ENCODE results near the gene DCDC2C. TPM values are rescaled to one million over a fixed set of nuclear protein-coding genes. Genes with fewer than 3 reads are reported as not detected.

The DCDC2C gene
- total and polyA plus RNA-seq, 9 of the 15 experiments (the other 6 are each of a cell fraction or from before 2014, with no cell fraction given), result not detected

DNA sequence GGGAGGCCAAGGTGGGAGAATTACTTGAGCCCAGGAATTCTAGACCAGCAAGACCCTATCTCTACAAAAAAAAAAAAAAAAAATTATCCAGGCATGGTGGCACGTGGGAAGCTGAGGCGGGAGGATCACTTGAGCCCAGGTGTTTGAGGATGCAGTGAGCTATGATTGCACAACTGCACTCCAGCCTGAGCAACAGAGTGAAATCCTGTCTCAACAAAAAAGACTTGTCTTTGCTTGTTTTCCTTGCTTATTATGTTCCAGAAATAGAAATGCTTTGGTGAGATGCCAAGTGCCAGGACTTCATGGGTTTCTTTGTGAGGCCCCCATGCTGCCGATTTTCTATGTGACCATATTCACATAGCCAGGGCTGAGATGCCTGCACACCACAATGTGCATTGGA, 9.0 kb downstream of the DCDC2C start:
- no peaks in the 10 kb centered on the region for H3K4me1 ChIP-seq (replicated peaks in 1 of 2; ENCODE audit: control insufficient read depth in 2 of 2, insufficient read depth in 2 of 2, low read length in 2 of 2)
- 0% methylated on average over 3 of the region's 3 CpGs for WGBS (ENCODE audit: insufficient coverage, low coverage, missing lambda C conversion rate)
- H3K9me3 ChIP-seq (replicated peaks; ENCODE audit: control insufficient read depth, insufficient read depth, low read depth, low read length), result no peaks in the 10 kb centered on the region
- TF ChIP-seq ADNP (tag; IDR thresholded peaks at IDR 0.05) (no peak), CEBPB (tag; IDR thresholded peaks at IDR 0.05) (0 out of 2 replicates have a peak, but pooled peaks have one; percentile 9)
- H3K27ac ChIP-seq (ENCODE audit: extremely low read depth, low read depth, low read length), result no peak overlapping the region
- FAIRE-seq (no peak), ATAC-seq (no peak), DNase-seq (ENCODE audit: extremely low read depth in 1 of 4, low spot score in 3 of 4) (no peak)
- no peaks in the 10 kb centered on the region for H3K36me3 ChIP-seq (ENCODE audit: control insufficient read depth, insufficient read depth, low read length)
- H3K9me1 ChIP-seq (ENCODE audit: control insufficient read depth, insufficient read depth, low read length), result no peaks in the 10 kb centered on the region
- POLR2A ChIA-PET, result interaction anchor here (0.6 kb wide), 2 partner anchors 9 to 118 kb away, joined by 3 read pairs; partner anchors contain the start of gene DCDC2C
- H3K79me2 ChIP-seq (ENCODE audit: control insufficient read depth, insufficient read depth, low read length), result no peaks in the 10 kb centered on the region
- H3K27me3 ChIP-seq (ENCODE audit: control insufficient read depth in 2 of 2, insufficient read depth in 2 of 2, low read length in 2 of 2), result peaks cover 4 to 5% of the 10 kb centered on the region in 2 experiments; a peak in 2 of 5 replicates
- H3K4me3 ChIP-seq, result no peak overlapping the region
- H3K4me2 ChIP-seq (ENCODE audit: insufficient read depth, low read length), result no peak overlapping the region
- H2AFZ ChIP-seq (ENCODE audit: low read depth, low read length), result no peak overlapping the region
- BruUV-seq (replicated peaks), result no TSS peak
- in situ Hi-C loops (cut with MboI), result no loop called here
- CTCF ChIA-PET (ENCODE audit: low intra/inter-chr PET ratio), result no interaction called here
- no peak overlapping the region for H3K9ac ChIP-seq (ENCODE audit: insufficient read depth in 1 of 2, low read depth in 2 of 2, low read length in 2 of 2)
- intact Hi-C loops (cut with micrococcal nuclease), result no loop called here
- H4K20me1 ChIP-seq (replicated peaks; ENCODE audit: control insufficient read depth, insufficient read depth, low read length), result no peaks in the 10 kb centered on the region

DNA sequence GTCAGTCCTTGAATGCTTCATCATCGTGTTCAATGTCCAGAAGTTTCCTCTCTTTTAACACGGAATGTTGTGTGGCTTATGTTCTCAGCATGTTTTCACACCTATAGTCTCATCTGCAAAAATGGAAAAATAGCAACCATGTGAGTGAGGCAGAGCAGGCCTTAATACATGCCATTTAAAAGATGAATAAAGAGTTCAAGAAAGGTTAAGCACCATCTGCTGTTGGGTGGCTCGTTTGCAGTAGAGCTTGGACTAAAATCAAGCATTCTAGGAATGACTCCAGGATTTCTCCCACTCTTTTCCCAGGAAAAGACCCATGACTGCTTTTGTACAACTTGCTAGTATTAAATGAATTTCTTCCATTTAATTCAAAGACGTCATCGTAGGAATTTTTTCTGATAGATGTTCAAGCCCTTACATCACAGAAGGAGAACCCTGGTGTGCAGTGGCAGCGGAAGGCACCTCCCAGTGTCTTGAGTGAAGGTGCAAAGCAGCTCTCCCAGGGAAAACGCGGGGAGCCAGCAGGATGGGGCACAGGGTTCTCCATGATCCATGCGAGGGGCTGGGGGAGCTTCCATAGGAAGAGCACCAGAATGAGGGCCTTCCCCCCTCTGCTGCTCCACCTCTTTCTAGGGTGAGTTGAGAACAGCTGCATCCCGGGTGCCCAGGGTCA, 9.6 kb downstream of the DCDC2C start:
- WGBS (ENCODE audit: insufficient coverage, low coverage, missing lambda C conversion rate), result 0% methylated on average over 10 of the region's 10 CpGs
- no peaks in the 10 kb centered on the region for H3K9me3 ChIP-seq (replicated peaks; ENCODE audit: control insufficient read depth, insufficient read depth, low read depth, low read length)
- BruUV-seq (replicated peaks), result no TSS peak
- POLR2A ChIA-PET, result interaction anchor here (0.6 kb wide), 2 partner anchors 10 to 117 kb away, joined by 3 read pairs; partner anchors contain the start of gene DCDC2C
- no peaks in the 10 kb centered on the region for H3K9me1 ChIP-seq (ENCODE audit: control insufficient read depth, insufficient read depth, low read length)
- H4K20me1 ChIP-seq (replicated peaks; ENCODE audit: control insufficient read depth, insufficient read depth, low read length), result no peaks in the 10 kb centered on the region
- no peak overlapping the region for H3K9ac ChIP-seq (ENCODE audit: insufficient read depth in 1 of 2, low read depth in 2 of 2, low read length in 2 of 2)
- FAIRE-seq, result no peak
- DNase-seq (ENCODE audit: extremely low read depth in 1 of 4, low spot score in 3 of 4), result no peak
- no peak overlapping the region for H2AFZ ChIP-seq (ENCODE audit: low read depth, low read length)
- no peak overlapping the region for H3K27ac ChIP-seq (ENCODE audit: extremely low read depth, low read depth, low read length)
- no peaks in the 10 kb centered on the region for H3K36me3 ChIP-seq (ENCODE audit: control insufficient read depth, insufficient read depth, low read length)
- no peak overlapping the region for H3K4me2 ChIP-seq (ENCODE audit: insufficient read depth, low read length)
- no peak for ATAC-seq
- in situ Hi-C loops (cut with MboI), result no loop called here
- CTCF ChIA-PET (ENCODE audit: low intra/inter-chr PET ratio), result no interaction called here
- peaks cover under 1 to 5% of the 10 kb centered on the region in 2 experiments; a peak in 1 of 5 replicates for H3K27me3 ChIP-seq (ENCODE audit: control insufficient read depth in 2 of 2, insufficient read depth in 2 of 2, low read length in 2 of 2)
- no peak overlapping the region for H3K4me3 ChIP-seq
- no peaks in the 10 kb centered on the region for H3K4me1 ChIP-seq (replicated peaks in 1 of 2; ENCODE audit: control insufficient read depth in 2 of 2, insufficient read depth in 2 of 2, low read length in 2 of 2)
- intact Hi-C loops (cut with micrococcal nuclease), result no loop called here
- H3K79me2 ChIP-seq (ENCODE audit: control insufficient read depth, insufficient read depth, low read length), result no peaks in the 10 kb centered on the region
- TF ChIP-seq MEF2A (IDR thresholded peaks at IDR 0.05; ENCODE audit: control insufficient read depth, low read depth, low read length) (no peak), RBFOX2 (IDR thresholded peaks at IDR 0.05; ENCODE audit: low read depth, low read length) (no peak), MTA3 (IDR thresholded peaks at IDR 0.05; ENCODE audit: borderline replicate concordance) (no peak), HMG20B (CRISPR knock-in tag; IDR thresholded peaks at IDR 0.05) (no peak), NFRKB (IDR thresholded peaks at IDR 0.05; ENCODE audit: low read depth) (no peak), MITF (IDR thresholded peaks at IDR 0.05) (no peak), ZNF174 (CRISPR knock-in tag; IDR thresholded peaks at IDR 0.05) (no peak), ZNF124 (CRISPR knock-in tag; IDR thresholded peaks at IDR 0.05) (no peak)
